Cardiac muscle cell (in vitro differentiated cells and primary cell): ENCODE results near the gene ICE2. TPM values are rescaled to one million over a fixed set of nuclear protein-coding genes. Genes with fewer than 3 reads are reported as not detected.

Experiments
- DNase-seq, 2 donors: peaks; one replicate each; pipeline versions ENCODE4 v3.0.0 to v3.0.0-alpha.2; 2010 to 2017; ENCODE audit warnings: low read depth in 1 of 2, low spot score in 1 of 2
- H3K27ac ChIP-seq: fragments of 200-600 bp; sonication (generic); 2 replicates; pipeline ENCODE4 v1.5.1; 2016
- H3K27me3 ChIP-seq: fragments of 200-600 bp; sonication (generic); 2 replicates; pipeline ENCODE4 v1.6.0; 2016; ENCODE audit warnings: control low read depth
- H3K36me3 ChIP-seq: fragments of 200-600 bp; sonication (generic); 2 replicates; pipeline ENCODE4 v1.5.1; 2016; ENCODE audit warnings: control low read depth
- H3K4me1 ChIP-seq: fragments of 200-600 bp; sonication (generic); 2 replicates; pipeline ENCODE4 v1.8.1; 2017; ENCODE audit warnings: low read depth, mild to moderate bottlenecking, mixed run types
- H3K4me3 ChIP-seq: fragments of 200-600 bp; sonication (generic); 2 replicates; pipeline ENCODE4 v1.5.1; 2016; ENCODE audit warnings: mild to moderate bottlenecking
- H3K9me3 ChIP-seq: fragments of 200-600 bp; sonication (generic); 2 replicates; pipeline ENCODE4 v1.5.1; 2017; ENCODE audit warnings: low read depth, mild to moderate bottlenecking, control low read depth
- CTCF ChIP-seq: IDR thresholded peaks from 2 replicates; pipeline ENCODE4 v1.5.1; 2012; ENCODE audit warnings: low read depth, mild to moderate bottlenecking, low read length
- polyA plus RNA-seq: library from polyadenylated mRNA; unstranded; fragments of >200 nt; fragmentation: Nextera tagmentation; extraction: Ambion mirVana; gene quantifications from 2 replicates; pipeline ENCODE4 v1.2.1, GENCODE V29; 2016
- total RNA-seq: library from RNA; depleted of rRNA; stranded (reverse); fragments of >200 nt; gene quantifications from 2 replicates; pipeline ENCODE4 v1.2.3, GENCODE V29; 2016

Gene ICE2
- total and polyA plus RNA-seq, 2 experiments from 2014 or later, result 26.4 to 41.5 TPM

DNA sequence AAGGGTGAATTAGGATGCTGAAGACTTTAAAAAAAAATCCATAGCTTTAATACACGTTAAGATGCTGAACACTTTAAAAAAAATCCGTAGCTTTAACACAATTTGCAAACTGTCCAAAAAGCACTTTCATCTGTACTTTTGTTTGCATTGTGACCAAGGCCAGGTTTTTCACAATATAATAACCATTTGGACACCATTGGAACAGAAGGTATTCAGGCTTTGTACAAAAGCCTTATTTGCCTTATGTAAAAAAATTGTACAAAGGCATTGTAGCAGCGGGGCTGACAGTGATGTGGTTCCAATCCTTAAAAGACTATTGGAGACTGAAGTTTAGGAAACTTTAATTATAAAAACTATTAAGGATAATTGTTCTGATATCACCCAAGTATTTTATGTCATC, 15.2 kb upstream of the ICE2 start:
- DNase-seq, result no peak
- no peaks in the 10 kb centered on the region for H3K4me1 ChIP-seq
- H3K27me3 ChIP-seq, result no peaks in the 10 kb centered on the region
- no peak overlapping the region for H3K4me3 ChIP-seq
- no peak overlapping the region for H3K27ac ChIP-seq
- peaks cover 12% of the 10 kb centered on the region for H3K36me3 ChIP-seq
- no peak for TF ChIP-seq CTCF
- no peaks in the 10 kb centered on the region for H3K9me3 ChIP-seq

DNA sequence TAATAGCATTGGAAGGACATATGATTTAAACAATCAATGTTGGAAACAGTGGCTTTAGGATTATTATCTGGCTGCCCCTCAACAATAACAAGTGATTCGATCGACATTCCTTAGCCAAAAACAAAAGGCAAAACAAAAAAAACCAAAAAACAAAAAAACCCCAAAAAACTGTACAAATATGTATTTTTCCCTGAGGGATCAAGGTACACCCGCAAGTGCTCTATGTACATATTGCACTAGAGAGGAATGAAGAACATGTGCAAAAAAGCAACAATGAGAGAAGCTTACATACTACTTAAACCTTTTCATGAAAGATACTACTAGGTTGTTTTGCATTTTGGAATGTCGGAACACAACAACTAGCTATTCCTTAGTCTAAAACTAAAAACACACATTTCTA, 14.2 kb upstream of the ICE2 start:
- Histone ChIP-seq H3K36me3 (peaks cover 12% of the 10 kb centered on the region), H3K27me3 (no peaks in the 10 kb centered on the region), H3K4me3 (no peak overlapping the region), H3K27ac (no peak overlapping the region), H3K9me3 (no peaks in the 10 kb centered on the region), H3K4me1 (no peaks in the 10 kb centered on the region)
- no peak for TF ChIP-seq CTCF
- no peak for DNase-seq

GRCh38 chr15:60486742-60487141, 7.8 kb upstream of the ICE2 start:
- no peak for TF ChIP-seq CTCF
- no peaks in the 10 kb centered on the region for H3K27me3 ChIP-seq
- H3K27ac ChIP-seq, result no peak overlapping the region
- H3K4me1 ChIP-seq, result peaks cover 8% of the 10 kb centered on the region
- DNase-seq, result no peak
- no peak overlapping the region for H3K4me3 ChIP-seq
- peaks cover 6% of the 10 kb centered on the region for H3K36me3 ChIP-seq
- no peaks in the 10 kb centered on the region for H3K9me3 ChIP-seq

GRCh38 chr15:60485365-60486055, 6.6 kb upstream of the ICE2 start:
- DNase-seq, result no peak
- H3K4me1 ChIP-seq, result peaks cover 8% of the 10 kb centered on the region
- no peak overlapping the region for H3K4me3 ChIP-seq
- H3K27ac ChIP-seq, result no peak overlapping the region
- peaks cover 1% of the 10 kb centered on the region for H3K36me3 ChIP-seq
- H3K27me3 ChIP-seq, result no peaks in the 10 kb centered on the region
- no peaks in the 10 kb centered on the region for H3K9me3 ChIP-seq
- no peak for TF ChIP-seq CTCF

DNA sequence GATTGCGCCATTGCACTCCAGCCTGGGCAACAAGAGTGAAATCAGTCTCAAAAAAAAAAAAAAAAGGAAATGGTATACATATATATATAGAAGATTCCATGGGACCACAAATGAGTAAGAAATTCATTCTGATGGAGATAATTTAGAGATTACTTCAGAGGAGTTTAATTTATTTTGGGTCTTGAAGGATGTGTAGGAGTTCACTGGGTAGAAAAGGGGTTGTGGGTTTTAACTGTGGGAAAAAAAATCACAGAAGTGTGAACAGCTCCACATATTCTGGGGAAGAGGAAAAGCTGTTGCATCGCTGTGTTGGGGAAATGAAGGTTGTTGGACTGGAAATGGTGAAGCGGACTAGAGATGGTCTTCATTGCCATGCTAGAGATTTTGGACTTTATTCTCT, 4.1 kb upstream of the ICE2 start:
- H3K27ac ChIP-seq, result no peak overlapping the region
- no peak for DNase-seq
- peaks cover 12% of the 10 kb centered on the region for H3K4me1 ChIP-seq
- no peak overlapping the region for H3K4me3 ChIP-seq
- H3K36me3 ChIP-seq, result no peaks in the 10 kb centered on the region
- H3K9me3 ChIP-seq, result no peaks in the 10 kb centered on the region
- TF ChIP-seq CTCF, result no peak
- H3K27me3 ChIP-seq, result no peaks in the 10 kb centered on the region
